Left renal pelvis (tissue), 4 donors: ENCODE results near the gene TCEAL4. TPM values are rescaled to one million over a fixed set of nuclear protein-coding genes. Genes with fewer than 3 reads are reported as not detected.
"Not testable (repeated sequence)": the region's sequence is repeated elsewhere in the genome, so short reads cannot be mapped to it uniquely, and the experiment has no call there.

Experiments used
- DNase-seq, 4 donors: peaks; one replicate each; pipeline ENCODE4 v3.0.0-alpha.2; 2013; ENCODE audit warnings: low read depth in 4 of 4, low spot score in 3 of 4
- polyA plus RNA-seq, 4 donors: library from polyadenylated mRNA; unstranded; fragments of 120-200 nt; gene quantifications; one replicate each; pipeline ENCODE4 v1.2.1, GENCODE V29; 2013; ENCODE audit not compliant: insufficient read length in 4 of 4

The TCEAL4 gene
- polyA plus RNA-seq, 4 donors: 147 to 193 (median 160) TPM

DNA sequence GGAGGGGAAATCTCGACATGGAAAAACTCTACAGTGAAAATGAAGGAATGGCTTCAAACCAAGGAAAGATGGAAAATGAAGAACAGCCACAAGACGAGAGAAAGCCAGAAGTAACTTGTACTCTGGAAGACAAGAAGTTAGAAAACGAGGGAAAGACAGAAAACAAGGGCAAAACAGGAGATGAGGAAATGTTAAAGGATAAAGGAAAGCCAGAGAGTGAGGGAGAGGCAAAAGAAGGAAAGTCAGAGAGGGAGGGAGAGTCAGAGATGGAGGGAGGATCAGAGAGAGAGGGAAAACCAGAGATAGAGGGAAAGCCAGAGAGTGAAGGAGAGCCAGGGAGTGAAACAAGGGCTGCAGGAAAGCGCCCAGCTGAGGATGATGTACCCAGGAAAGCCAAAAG, 1.3 kb downstream of the TCEAL4 start:
- no peak for DNase-seq

DNA sequence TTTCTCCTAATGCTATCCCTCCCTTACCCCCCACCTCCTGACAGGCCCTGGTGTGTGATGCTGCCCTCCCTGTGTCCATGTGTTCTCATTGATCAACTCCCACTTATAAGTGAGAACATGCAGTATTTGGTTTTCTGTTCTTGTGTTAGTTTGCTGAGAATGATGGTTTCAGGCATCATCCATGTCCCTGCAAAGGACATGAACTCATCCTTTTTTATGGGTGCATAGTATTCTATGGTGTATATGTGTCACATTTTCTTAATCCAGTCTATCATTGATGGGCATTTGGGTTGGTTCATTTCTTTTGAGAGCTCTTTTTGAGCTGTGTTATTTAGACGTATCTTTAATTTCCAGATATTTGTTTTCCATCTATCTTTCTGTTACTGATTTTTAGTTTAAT, 7.0 kb downstream of the TCEAL4 start:
- not testable (repeated sequence) for DNase-seq

DNA sequence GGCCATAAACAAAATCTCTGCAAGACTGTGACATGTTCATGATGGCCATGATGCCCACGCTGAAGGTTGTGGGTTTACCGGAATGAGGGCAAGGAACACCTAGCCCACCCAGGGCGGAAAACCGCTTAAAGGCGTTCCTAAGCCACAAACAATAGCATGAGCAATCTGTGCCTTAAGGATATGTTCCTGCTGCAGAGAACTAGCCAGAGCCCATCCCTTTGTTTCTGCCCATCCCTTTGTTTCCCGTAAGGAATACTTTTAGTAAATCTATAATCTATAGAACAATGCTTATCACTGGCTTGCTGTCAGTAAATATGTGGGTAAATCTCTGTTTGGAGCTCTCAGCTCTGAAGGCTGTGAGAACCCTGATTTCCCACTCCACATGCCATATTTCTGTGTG, 9.9 kb downstream of the TCEAL4 start:
- not testable (repeated sequence) for DNase-seq

DNA sequence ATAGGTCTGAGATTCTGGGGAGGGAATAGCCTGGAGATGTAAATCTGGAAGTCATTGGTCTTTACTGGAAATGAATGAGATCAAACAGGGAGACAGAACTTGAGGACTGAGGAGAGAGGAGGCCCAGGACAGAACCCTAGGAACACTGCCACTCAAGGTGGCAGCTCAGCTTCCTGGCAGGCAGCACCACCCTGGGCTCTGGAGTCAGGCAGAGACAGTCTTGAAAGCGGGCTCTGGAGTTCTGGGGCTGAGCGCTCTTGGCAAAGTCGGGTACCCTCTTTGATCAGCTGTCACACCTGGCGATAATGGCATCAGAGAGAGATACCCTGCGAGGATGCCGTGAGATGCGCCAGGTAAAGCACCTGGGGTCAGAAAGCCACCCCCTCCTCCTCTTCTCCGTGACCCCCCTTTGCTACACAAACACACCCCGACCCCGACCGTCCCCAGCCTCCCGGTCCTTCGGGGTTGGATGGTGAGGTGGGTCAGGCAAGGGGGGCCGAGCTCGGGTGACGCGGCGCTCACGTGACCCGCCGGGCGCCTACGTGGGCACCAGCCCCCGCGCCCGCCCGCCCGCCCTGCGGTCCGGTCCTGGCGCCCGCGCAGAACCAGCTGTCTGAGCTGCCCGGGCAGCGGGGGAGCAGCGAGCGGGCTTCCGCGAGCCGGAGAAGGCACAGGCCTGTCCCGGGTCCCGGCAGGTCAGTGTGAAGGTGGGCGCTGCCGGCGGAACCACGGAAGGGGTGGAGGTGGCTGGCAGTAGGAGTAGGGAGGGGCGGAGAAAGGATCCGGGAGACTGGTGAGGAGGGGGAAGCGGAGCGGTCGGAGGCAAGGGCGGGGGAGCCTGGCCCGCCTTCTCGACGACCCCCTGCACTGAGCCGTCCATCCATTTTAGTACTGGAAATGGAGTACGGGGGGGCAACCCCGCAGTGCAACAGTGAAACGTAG, 22.3 kb downstream of the TCEAL4 start, which contains the start of gene TCEAL3:
Gene TCEAL3, plus strand, starts transcription at position 600 of the 942 bp plus-strand sequence. CDS start 1,102 bp downstream, outside the sequence.
- DNase-seq: no peak

DNA sequence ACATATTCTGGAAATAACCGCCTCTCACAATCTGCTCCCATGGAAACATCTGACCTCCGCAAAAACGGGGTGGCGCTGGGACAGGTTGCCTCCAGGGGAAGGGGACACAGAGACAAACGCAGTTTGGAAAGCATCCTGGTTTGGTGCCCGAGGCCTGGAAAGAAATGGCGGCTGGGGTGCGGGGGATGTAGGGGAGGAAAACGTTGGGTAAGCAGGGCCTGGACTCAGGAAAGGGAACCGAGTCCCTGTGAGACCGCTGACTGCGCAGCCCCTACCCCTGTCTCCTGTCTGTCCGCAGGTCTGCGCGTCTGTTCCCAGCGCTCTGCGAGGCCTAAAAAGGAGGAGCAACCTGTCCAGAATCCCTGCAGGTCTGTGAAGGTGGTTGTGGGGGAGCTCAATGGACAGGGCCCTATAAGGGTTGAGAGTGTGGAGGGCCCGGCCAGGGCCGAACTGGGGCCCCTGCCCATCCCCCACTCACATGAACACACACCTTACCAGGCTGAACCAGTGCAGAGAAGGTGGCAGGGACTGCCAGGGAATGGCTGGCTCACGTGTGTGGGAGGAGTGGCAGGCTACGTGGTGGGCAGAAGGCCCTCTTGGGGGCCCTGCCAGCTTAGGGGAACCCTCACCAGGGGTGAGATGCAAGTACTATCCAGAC, 23.1 kb downstream of the TCEAL4 start:
- DNase-seq: no peak

DNA sequence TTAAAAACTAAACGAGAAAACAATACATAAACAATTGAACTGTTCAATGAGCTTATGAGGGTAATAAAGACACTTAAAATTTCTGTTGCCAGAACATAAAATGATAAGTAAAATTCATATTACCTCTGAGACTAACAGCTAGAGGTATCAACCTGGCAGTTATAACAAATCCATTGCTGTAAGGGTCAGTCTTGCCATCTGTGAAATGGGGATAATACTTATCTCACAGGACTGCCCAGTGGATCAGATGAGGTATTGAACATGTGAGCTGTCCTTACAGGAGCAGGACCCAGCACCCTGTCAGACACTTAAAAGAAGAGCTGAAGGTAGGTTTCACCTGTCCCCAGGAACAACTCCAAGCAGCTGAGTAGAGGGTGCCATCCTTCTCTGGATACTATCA, 25.0 kb downstream of the TCEAL4 start:
- DNase-seq: no peak

DNA sequence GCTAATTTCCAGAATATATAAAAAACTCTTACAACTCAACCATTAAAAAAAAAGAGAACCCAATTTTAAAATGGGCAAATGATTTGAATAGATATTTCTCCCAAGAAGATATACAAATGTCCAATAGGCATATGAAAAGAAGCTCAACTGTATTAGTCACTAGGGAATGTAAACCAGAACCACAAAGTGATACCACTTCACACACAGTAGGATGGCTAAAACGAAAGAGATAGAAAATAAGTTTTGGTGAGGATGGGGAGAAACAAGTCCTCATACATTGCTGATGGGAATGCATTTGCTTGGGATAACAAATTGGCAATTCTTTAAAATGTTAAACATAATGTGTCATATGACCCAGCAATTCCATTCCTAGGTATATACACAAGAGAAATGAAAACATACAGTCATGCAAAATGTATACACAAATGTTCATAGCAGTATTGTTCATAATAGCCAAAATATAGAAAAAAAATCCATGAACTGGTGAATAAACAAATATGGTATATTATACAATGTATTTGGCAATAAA, 28.1 kb downstream of the TCEAL4 start:
- no peak for DNase-seq

DNA sequence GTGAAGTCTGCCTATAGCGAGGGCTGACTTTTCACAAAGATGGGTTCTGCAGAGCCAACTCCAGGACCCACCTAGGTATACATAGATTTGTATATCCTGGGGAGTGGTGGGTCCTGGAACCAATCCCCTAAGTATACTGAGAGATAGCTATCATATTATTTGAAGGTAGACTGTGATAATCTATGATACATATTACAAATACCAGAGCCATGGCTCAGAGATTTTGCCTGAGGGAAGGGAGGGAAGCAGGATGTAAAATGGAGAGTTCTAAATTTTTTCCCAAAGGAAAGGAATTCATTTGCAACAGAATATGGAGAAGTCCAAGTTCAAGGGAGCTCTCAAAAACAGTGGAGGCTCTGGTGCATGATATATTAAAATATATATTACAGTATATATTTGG, 29.7 kb downstream of the TCEAL4 start:
- no peak for DNase-seq

DNA sequence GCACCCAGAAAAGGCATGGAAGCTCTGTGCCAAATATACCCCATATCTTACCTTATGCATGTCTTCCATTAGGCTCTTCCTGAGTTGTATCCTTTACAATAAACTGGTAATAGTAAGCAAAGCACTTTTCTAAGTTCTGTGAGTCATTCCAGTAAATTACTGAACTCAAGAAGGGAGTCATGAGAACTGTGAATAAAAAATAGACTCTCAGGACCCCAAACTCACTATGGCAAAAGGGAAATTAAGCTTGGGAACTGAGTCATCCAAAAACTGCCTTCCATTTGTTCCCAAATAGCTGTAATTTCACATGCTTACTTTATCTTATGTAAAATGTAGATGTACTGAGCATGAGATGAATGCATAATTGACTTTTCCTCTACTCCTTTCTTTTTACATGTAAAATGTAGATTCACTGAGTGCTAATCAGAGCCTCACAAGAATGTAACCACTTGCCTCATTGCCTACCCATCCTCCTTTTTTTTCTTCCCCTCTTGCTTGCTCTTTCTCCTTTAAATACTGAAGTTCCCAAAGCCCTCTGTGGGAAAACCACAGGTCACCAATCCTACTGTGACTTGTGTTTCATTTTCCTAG, 30.6 kb downstream of the TCEAL4 start:
- no peak for DNase-seq

DNA sequence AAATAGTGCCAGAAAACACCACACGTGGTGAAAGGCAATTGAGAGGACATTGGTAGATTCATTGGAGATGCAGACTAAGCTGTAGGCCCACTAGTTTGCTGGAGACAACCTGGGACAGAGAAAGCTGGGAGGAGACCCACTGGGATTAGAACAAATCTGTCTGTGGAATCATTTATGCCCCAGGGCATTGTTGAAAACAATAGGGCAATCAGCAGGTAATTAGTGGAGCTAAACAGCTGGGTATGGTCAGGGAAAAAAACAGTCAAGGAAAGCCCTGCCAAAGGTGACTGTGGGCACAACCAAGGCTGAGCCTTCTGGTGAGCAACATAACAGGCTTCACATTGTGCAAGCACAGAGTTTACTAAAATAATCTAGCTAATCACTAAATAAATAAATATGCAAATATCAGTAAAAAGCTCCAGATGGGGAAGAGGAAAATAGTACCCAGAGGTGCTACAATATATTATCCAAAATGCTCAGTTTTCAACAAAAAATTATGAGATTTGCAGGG, 31.4 kb downstream of the TCEAL4 start:
- DNase-seq: no peak

DNA sequence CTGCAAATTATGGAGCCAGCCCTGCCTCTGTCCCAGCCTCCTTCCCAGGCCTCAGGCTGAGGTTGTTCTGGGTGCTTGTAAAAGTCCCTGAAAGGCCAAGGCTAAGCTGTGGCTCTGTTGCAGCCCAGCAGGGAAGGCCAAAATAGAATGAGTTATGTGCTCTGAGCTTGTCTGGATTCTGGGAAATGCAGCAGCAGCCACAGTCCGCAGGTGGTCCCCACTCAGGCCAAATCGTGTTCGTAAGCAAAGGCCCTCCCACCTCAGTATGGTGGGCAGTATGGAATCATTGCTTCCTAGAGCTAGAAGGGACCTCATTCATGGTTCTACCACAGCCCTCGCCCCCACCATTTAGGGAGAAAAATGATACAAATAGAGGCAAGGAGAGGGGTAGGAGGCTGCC, 38.8 kb downstream of the TCEAL4 start:
- no peak for DNase-seq

DNA sequence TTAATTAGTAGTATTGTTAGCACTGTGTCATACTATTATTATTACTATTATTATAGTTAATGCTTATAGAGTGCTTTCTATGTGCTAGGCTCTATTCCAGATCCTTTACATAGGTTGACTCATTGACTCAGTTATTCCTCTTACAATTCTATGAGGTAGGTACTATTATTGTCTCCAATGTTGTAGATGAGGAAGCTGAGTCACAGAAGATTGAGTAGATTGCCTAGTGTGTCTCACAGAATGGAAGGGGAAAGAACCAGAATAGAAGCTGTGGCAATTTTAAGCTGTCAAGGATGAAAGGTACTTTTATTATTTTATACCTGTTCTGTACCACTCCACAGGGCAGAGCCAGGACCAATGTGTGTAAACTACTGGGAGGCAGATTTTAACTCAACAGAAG, 41.5 kb downstream of the TCEAL4 start:
- DNase-seq: no peak

DNA sequence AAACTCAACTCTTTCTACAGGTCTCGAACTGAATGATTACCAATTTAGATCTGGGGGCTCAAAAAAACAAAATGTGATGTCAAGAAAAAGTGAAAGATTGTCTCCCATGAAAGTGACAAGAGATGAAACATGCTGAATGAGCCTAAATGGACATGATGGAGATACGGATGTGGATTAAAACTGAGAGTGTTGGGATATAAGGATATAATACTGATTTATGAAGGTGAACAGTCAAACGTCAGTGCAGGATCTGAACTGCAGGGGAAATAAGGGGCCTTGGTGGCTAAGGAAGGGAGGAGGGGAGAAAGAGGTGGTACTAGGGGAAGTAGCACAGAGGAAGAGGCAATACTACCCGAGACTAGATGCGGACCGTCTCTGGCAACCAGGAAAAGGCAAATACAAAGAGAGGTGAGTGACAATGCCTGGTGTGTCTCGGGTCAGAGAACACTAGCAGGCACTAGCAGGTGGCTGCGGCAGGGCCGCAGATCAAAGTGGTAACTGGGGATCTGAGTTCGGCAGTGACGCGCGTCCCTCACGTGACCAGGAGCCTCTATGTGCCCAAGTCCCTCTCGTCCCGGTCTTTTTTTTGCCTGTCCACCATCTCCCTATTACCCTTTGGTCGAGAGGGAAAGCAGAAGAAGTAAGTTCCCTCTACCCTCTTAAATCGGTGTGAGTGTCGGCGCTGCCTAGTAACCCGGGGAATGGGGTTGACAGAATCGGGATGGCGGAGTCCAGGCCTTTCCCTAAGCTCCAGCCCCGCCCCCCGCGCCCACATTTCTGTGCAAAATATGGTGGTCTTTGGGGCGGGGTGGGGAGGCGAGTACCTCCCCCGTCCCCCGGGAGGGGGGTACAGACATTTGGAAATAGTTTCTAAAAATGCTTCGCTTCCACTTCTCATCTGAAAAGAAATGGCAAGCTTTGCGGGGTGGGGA, 43.3 kb downstream of the TCEAL4 start, which contains the start of gene TCEAL1:
Gene TCEAL1, plus strand, starts transcription at position 590 of the 932 bp plus-strand sequence. CDS start 942 bp downstream, outside the sequence.
- peak in 2 of 4 donors; percentile 27 to 50 for DNase-seq

DNA sequence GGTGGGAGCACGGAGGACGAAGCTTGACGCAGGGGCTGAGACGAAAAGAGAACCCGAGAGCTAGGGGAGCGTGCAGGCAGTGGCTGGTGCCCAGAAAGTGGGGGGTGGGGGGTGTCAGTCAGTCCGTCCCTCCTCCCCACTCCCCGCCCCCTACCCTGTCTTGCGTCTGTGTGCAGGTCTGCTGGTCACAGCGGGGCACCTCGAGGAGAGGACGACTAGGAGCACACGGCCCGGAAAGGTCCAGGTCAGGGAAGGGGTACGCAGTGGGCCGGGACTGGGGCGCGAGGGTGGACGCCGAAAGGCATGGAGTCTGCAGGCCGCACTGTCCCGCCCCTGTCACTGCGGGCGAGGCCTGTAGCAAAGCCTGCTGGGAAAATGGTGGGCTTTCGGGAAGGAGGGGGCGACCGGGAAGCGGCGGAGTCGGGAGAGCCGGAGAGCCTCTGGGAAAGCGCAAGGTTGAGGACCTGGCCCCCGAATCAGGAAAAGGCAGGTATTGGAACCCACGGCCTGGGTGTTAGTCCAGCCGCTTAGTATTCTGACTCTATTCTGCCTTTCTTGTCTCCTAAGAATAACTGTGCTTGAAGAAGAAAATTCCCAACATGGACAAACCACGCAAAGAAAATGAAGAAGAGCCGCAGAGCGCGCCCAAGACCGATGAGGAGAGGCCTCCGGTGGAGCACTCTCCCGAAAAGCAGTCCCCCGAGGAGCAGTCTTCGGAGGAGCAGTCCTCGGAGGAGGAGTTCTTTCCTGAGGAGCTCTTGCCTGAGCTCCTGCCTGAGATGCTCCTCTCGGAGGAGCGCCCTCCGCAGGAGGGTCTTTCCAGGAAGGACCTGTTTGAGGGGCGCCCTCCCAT, 44.2 kb downstream of the TCEAL4 start:
- DNase-seq: peak in 3 of 4 donors; percentile 60 to 65 (median 60)

DNA sequence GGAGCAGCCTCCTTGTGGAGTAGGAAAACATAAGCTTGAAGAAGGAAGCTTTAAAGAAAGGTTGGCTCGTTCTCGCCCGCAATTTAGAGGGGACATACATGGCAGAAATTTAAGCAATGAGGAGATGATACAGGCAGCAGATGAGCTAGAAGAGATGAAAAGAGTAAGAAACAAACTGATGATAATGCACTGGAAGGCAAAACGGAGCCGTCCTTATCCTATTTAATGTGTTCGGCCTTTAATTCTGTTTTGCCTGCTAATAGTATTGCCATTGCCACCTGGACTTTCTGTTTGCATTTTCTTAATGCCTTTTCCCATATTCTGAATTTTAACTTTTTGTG, 44.8 kb downstream of the TCEAL4 start:
- DNase-seq: no peak

DNA sequence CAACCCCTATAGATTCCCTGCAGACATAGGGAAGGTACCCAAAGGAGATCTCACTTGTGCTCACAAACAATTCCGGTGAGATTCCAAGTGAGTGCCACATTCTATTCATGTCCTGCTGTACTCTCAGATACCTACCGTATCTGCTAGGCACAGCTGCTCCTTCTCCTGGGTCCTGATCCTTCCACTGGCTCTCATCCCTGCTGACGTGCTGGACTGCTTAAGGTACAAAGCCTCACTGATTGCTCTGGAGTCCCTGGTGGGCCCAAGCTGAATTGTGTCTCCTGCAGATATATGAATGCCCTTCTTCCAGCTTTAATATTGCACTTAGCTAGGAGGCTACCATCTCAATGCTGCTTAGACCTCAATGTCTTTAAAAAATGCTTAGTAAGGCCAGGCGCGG, 45.8 kb downstream of the TCEAL4 start:
- DNase-seq: no peak

DNA sequence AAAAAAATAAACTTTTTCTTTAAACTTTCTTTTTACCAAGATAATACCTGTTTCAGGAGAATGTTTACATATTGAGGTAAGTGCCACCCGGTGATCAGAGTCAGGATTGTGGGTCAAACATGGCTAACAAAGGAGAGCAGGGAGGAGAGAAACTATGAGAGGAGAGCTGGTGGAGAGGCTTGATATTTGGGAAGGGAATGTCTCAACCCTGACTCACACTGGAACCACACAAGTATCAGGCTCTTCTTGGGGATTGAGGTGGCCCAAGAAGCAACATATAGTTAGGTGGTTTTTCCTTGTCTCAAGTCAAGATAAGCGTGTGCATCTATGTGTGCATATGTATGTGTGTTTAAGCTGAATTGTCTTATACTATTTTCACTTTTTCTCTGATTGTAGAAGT, 50.1 kb downstream of the TCEAL4 start:
- DNase-seq: no peak
